Neural crest cell (in vitro differentiated cells): ENCODE results near the gene ACAD8. TPM values are rescaled to one million over a fixed set of nuclear protein-coding genes. Genes with fewer than 3 reads are reported as not detected.

Experiments used
- DNase-seq: peaks from one replicate; pipeline ENCODE4 v3.0.0; 2021; ENCODE audit warnings: low read depth, mixed read lengths, low spot score
- H3K27ac Mint-ChIP-seq: one replicate; pipeline ENCODE4 v1.8.0; 2021; ENCODE audit warnings: mild to moderate bottlenecking, mixed read lengths; ENCODE audit not compliant: unreplicated experiment
- H3K27me3 Mint-ChIP-seq: 2 replicates; pipeline ENCODE4 v1.8.0; 2021; ENCODE audit warnings: low read depth, mild to moderate bottlenecking, mixed read lengths
- H3K36me3 Mint-ChIP-seq: 2 replicates; pipeline ENCODE4 v1.8.0; 2021; ENCODE audit warnings: low read depth, mild to moderate bottlenecking, mixed read lengths
- H3K4me1 Mint-ChIP-seq: 2 replicates; pipeline ENCODE4 v1.8.0; 2021; ENCODE audit warnings: mixed read lengths
- H3K4me3 Mint-ChIP-seq: one replicate; pipeline ENCODE4 v1.8.0; 2021; ENCODE audit warnings: mild to moderate bottlenecking, mixed read lengths
- H3K9me3 Mint-ChIP-seq: 2 replicates; pipeline ENCODE4 v1.8.0; 2021; ENCODE audit warnings: mixed read lengths
- CTCF ChIP-seq: fragments of 200-600 bp; sonication (generic); conservative IDR thresholded peaks from 2 replicates; pipeline ENCODE4 v1.5.0; 2021; ENCODE audit warnings: antibody characterized with exemption, mild to moderate bottlenecking
- total RNA-seq: library from RNA; stranded (reverse); gene quantifications from 2 replicates; pipeline ENCODE4 v1.2.1, GENCODE V29; 2021

ACAD8 gene
- total RNA-seq, 1 donor from 2014 or later: 28.5 TPM

GRCh38 chr11:134313821-134314607 lies 60.6 kb downstream of the ACAD8 start:
- Mint-ChIP-seq H3K4me3 (no peak overlapping the region), H3K27ac (no peak overlapping the region), H3K9me3 (peaks cover 5% of the 10 kb centered on the region), H3K27me3 (peaks cover 7% of the 10 kb centered on the region), H3K36me3 (peaks cover 2% of the 10 kb centered on the region), H3K4me1 (no peaks in the 10 kb centered on the region)
- no peak for TF ChIP-seq CTCF
- DNase-seq: no peak

Other genes starting within 250 kb of the ACAD8 start
- gene JAM3, start 184.5 kb upstream of the ACAD8 start, total RNA-seq: 98.6 and 99.9 TPM in 2 replicates
- 53.6 and 53.8 TPM in 2 replicates for gene NCAPD3, start 29.6 kb upstream of the ACAD8 start, total RNA-seq
- gene VPS26B, start 28.9 kb upstream of the ACAD8 start, total RNA-seq: 45.6 and 47.8 TPM in 2 replicates
- 62.5 and 62.6 TPM in 2 replicates for gene THYN1, start 216 bp upstream of the ACAD8 start, total RNA-seq
- gene GLB1L3, start 22.8 kb downstream of the ACAD8 start, total RNA-seq: 0.14 and 0.28 TPM in 2 replicates
- gene GLB1L2, start 78.4 kb downstream of the ACAD8 start, total RNA-seq: 15.4 TPM in 2 replicates
- 31.8 and 32.3 TPM in 2 replicates for gene B3GAT1, start 158.7 kb downstream of the ACAD8 start, total RNA-seq